Adipocyte (in vitro differentiated cells): ENCODE data around the gene RRAGA.
A peak's percentile ranks its signal among the peaks of the same experiment; 100 is the strongest.
"Not testable (repeated sequence)": the region's sequence is repeated elsewhere in the genome, so short reads cannot be mapped to it uniquely, and the experiment has no call there.

Experiments used
- DNase-seq: peaks from one replicate; pipeline ENCODE4 v3.0.0-alpha.2; 2015; ENCODE audit warnings: low read depth
- H3K27me3 ChIP-seq: replicated peaks from 2 replicates; pipeline ENCODE4 v1.7.0; 2013; ENCODE audit warnings: mild to moderate bottlenecking, low read length, moderate library complexity; ENCODE audit not compliant: control insufficient read depth, insufficient read depth
- H3K36me3 ChIP-seq: 2 replicates; pipeline ENCODE4 v1.7.0; 2013; ENCODE audit warnings: low read length, mild to moderate bottlenecking, moderate library complexity; ENCODE audit not compliant: control insufficient read depth, insufficient read depth, severe bottlenecking
- H3K4me1 ChIP-seq: 2 replicates; pipeline ENCODE4 v1.7.0; 2013; ENCODE audit warnings: mild to moderate bottlenecking, low read length, moderate library complexity; ENCODE audit not compliant: control insufficient read depth, insufficient read depth
- H3K4me3 ChIP-seq: 2 replicates; pipeline ENCODE4 v1.7.0; 2013; ENCODE audit warnings: mild to moderate bottlenecking, low read length, moderate library complexity
- H3K9ac ChIP-seq: 2 replicates; pipeline ENCODE4 v1.7.0; 2013; ENCODE audit warnings: mild to moderate bottlenecking, low read length, moderate library complexity
- H3K9me3 ChIP-seq: 2 replicates; pipeline ENCODE4 v1.7.0; 2013; ENCODE audit warnings: mild to moderate bottlenecking, low read length, moderate library complexity; ENCODE audit not compliant: control insufficient read depth

Gene RRAGA, protein sequence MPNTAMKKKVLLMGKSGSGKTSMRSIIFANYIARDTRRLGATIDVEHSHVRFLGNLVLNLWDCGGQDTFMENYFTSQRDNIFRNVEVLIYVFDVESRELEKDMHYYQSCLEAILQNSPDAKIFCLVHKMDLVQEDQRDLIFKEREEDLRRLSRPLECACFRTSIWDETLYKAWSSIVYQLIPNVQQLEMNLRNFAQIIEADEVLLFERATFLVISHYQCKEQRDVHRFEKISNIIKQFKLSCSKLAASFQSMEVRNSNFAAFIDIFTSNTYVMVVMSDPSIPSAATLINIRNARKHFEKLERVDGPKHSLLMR

DNA sequence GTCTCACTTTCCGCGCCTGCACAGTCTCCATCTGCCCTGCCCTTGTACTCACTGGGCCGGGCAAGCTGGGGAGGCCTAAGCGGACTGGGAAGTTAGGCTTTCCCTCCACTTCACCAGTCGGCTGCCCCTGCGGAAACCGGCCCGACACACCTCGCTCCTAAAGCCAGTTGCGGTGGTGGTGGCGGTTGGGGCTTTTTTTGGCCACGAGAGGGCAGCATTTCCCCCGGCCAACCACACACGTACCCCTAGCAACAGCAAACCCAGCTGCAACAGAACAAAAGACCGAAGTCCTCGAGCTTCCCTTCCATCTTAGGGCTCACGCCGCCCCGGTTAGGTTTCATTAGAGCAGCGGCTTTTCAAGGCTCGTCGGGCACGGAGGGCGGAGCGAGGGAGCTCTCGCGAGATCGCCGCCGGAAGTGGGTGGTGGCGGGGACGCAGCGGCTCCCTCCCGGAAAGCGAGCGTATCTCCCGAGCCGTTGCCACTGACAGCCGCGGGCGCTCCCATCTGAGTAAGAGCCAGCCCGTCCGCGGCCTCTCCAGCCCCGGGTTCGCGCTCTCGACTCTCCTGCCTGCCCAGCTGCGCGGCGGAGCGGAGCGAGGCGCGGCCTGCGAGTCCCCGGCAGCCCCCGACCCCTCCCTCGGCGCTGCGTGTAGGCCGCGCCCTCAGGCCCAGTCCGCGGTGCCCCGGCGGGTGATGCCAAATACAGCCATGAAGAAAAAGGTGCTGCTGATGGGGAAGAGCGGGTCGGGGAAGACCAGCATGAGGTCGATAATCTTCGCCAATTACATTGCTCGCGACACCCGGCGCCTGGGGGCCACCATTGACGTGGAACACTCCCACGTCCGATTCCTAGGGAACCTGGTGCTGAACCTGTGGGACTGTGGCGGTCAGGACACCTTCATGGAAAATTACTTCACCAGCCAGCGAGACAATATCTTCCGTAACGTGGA is at the start of gene RRAGA:
Gene RRAGA (plus strand): TSS at position 462 of the 951 bp plus-strand sequence. CDS start 233 bp downstream, at position 695.
- Histone ChIP-seq H3K27me3 (no peaks in the 10 kb centered on the region), H3K4me1 (peaks cover 24% of the 10 kb centered on the region), H3K9me3 (no peaks in the 10 kb centered on the region), H3K36me3 (no peaks in the 10 kb centered on the region), H3K4me3 (peak within 1 kb of the TSS; percentile 96), H3K9ac (peak within 1 kb of the TSS; percentile 96)
- DNase-seq = peak; percentile 98

DNA sequence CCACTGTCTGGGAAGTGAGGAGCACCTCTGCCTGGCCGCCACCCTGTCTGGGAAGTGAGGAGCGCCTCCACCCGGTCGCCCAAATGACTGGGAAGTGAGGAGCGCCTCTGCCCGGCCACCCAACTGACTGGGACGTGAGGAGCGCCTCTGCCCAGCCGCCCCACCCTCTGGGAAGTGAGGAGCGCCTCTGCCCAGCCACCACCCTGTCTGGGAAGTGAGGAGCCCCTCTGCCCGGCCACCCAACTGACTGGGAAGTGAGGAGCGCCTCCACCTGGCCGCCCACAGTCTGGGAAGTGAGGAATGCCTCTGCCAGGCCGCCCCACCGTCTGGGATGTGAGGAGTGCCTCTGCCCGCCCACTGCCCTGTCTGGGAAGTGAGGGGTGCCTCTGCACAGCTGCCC is 49.1 kb upstream of the RRAGA start:
- Histone ChIP-seq H3K36me3 (no peaks in the 10 kb centered on the region), H3K9me3 (peaks cover 10% of the 10 kb centered on the region), H3K4me3 (no peak overlapping the region), H3K9ac (no peak overlapping the region), H3K27me3 (no peaks in the 10 kb centered on the region), H3K4me1 (no peaks in the 10 kb centered on the region)
- DNase-seq = no peak

DNA sequence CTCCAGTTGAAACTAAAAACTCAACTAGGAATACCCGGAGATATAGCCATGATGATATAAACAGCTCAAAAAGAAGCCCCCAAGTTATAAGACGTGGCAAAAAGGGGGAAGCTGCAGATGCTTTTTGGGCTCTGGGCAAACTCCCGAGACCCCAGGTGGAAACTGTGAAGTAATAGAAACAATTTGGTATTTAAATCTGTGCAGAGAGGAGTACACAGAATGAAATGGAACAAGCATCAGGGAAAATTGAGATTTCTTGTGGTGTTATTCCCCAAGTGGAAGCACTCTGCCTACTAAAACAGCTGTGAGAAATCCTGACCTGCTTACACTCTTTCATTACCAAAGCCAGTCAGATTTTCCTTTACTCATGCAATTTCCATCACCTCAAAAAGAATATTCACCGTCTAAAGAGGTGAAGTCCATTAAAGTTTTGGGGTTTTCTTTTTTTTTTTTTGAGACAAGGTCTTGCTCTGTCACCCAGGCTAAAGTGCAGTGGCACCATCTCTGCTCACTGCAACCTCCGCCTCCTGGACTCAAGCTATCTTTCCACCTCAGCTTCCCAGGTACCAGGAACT is 39.7 kb upstream of the RRAGA start:
- Histone ChIP-seq H3K36me3 (no peaks in the 10 kb centered on the region), H3K9me3 (no peaks in the 10 kb centered on the region), H3K4me3 (no peak overlapping the region), H3K27me3 (no peaks in the 10 kb centered on the region), H3K4me1 (no peaks in the 10 kb centered on the region), H3K9ac (no peak overlapping the region)
- DNase-seq = no peak

- Histone ChIP-seq H3K9ac (no peak overlapping the region), H3K36me3 (no peaks in the 10 kb centered on the region), H3K4me3 (no peak overlapping the region), H3K27me3 (no peaks in the 10 kb centered on the region), H3K4me1 (no peaks in the 10 kb centered on the region), H3K9me3 (no peaks in the 10 kb centered on the region)
- no peak for DNase-seq
These were observed 31.0 kb upstream of the RRAGA start for GRCh38 chr9:19018201-19018600.

GRCh38 chr9:19020886-19021455 is 28.3 kb upstream of the RRAGA start:
- no peak for DNase-seq
- no peak overlapping the region for H3K9ac ChIP-seq
- no peaks in the 10 kb centered on the region for H3K4me1 ChIP-seq
- H3K4me3 ChIP-seq = no peak overlapping the region
- H3K27me3 ChIP-seq = no peaks in the 10 kb centered on the region
- H3K9me3 ChIP-seq = no peaks in the 10 kb centered on the region
- no peaks in the 10 kb centered on the region for H3K36me3 ChIP-seq

GRCh38 chr9:19021649-19022048 is 27.6 kb upstream of the RRAGA start:
- not testable (repeated sequence) for DNase-seq, H3K4me1 ChIP-seq, H3K9me3 ChIP-seq, H3K4me3 ChIP-seq, H3K9ac ChIP-seq, H3K36me3 ChIP-seq, H3K27me3 ChIP-seq

GRCh38 chr9:19022206-19022605 is 27.0 kb upstream of the RRAGA start:
- H3K9ac ChIP-seq = no peak overlapping the region
- DNase-seq = no peak
- no peaks in the 10 kb centered on the region for H3K36me3 ChIP-seq
- H3K9me3 ChIP-seq = no peaks in the 10 kb centered on the region
- H3K4me3 ChIP-seq = no peak overlapping the region
- H3K4me1 ChIP-seq = no peaks in the 10 kb centered on the region
- H3K27me3 ChIP-seq = no peaks in the 10 kb centered on the region

GRCh38 chr9:19023078-19023477 is 26.1 kb upstream of the RRAGA start:
- H3K36me3 ChIP-seq = no peaks in the 10 kb centered on the region
- H3K9me3 ChIP-seq = no peaks in the 10 kb centered on the region
- DNase-seq = no peak
- no peak overlapping the region for H3K4me3 ChIP-seq
- H3K4me1 ChIP-seq = no peaks in the 10 kb centered on the region
- H3K27me3 ChIP-seq = no peaks in the 10 kb centered on the region
- H3K9ac ChIP-seq = no peak overlapping the region

- no peak overlapping the region for H3K9ac ChIP-seq
- no peaks in the 10 kb centered on the region for H3K9me3 ChIP-seq
- H3K4me3 ChIP-seq = no peak overlapping the region
- H3K36me3 ChIP-seq = no peaks in the 10 kb centered on the region
- peaks cover 6% of the 10 kb centered on the region for H3K4me1 ChIP-seq
- no peak for DNase-seq
- no peaks in the 10 kb centered on the region for H3K27me3 ChIP-seq
These were observed 22.9 kb upstream of the RRAGA start for GRCh38 chr9:19026375-19026774.

GRCh38 chr9:19027825-19028224 is 21.4 kb upstream of the RRAGA start:
- H3K36me3 ChIP-seq = no peaks in the 10 kb centered on the region
- H3K27me3 ChIP-seq = no peaks in the 10 kb centered on the region
- peaks cover 6% of the 10 kb centered on the region for H3K4me1 ChIP-seq
- no peak for DNase-seq
- H3K4me3 ChIP-seq = no peak overlapping the region
- no peak overlapping the region for H3K9ac ChIP-seq
- no peaks in the 10 kb centered on the region for H3K9me3 ChIP-seq
